H1 (cell line): ENCODE measurements around the gene LRRC4. TPM values are rescaled to one million over a fixed set of nuclear protein-coding genes. Genes with fewer than 3 reads are reported as not detected.

ENCODE experiments used
- CTCF ChIP-seq, 3 experiments: IDR thresholded peaks; 1 replicate in 2 of 3; 2 replicates in 1 of 3; pipeline versions ENCODE4 v1.5.1 to v1.6.1; 2011; ENCODE audit warnings: low read length in 3 of 3, mild to moderate bottlenecking in 3 of 3, inconsistent platforms in 2 of 3, low read depth in 1 of 3, moderate library complexity in 1 of 3; ENCODE audit not compliant: insufficient read depth in 1 of 3; ENCODE audit errors: control extremely low read depth in 1 of 3
- EP300 ChIP-seq, 2 experiments: IDR thresholded peaks; 1 replicate in 1 of 2; 2 replicates in 1 of 2; pipeline ENCODE4 v1.6.1; 2011 to 2012; ENCODE audit warnings: low read depth in 2 of 2, low read length in 2 of 2, mild to moderate bottlenecking in 2 of 2, borderline replicate concordance in 1 of 2, inconsistent platforms in 1 of 2, moderate library complexity in 1 of 2
- KDM1A ChIP-seq: fragments of 200-600, 300-600 bp; sonication (generic); IDR thresholded peaks from 2 replicates; pipeline ENCODE4 v1.7.1; 2016; ENCODE audit warnings: mild to moderate bottlenecking, low read length, borderline replicate concordance
- SIRT6 ChIP-seq: IDR thresholded peaks from one replicate; pipeline ENCODE4 v1.7.1; 2012; ENCODE audit warnings: low read length, inconsistent platforms
- SP4 ChIP-seq: IDR thresholded peaks from 2 replicates; pipeline ENCODE4 v1.6.1; 2012; ENCODE audit warnings: low read length, inconsistent platforms
- SRF ChIP-seq: IDR thresholded peaks from 2 replicates; pipeline ENCODE4 v1.6.1; 2011; ENCODE audit warnings: mild to moderate bottlenecking, low read depth, low read length, moderate library complexity
- SUZ12 ChIP-seq: fragments of 200-600 bp; sonication (generic); IDR thresholded peaks from 2 replicates; pipeline ENCODE4 v1.6.1; 2012; ENCODE audit warnings: mild to moderate bottlenecking, inconsistent platforms, low read length, moderate library complexity, mixed read lengths
- TAF1 ChIP-seq: IDR thresholded peaks from 2 replicates; pipeline ENCODE4 v1.6.1; 2011; ENCODE audit warnings: mild to moderate bottlenecking, low read depth, low read length
- TBP ChIP-seq: IDR thresholded peaks from 2 replicates; pipeline ENCODE4 v1.6.1; 2011; ENCODE audit warnings: low read depth, low read length, improper control_type of control experiment
- polyA plus RNA-seq, 7 experiments: library from polyadenylated mRNA; depleted of rRNA in 3 of 7; stranded (reverse) in 5 of 7; unstranded in 2 of 7; fragments of >200 nt in 5 of 7; fragments of 200-250 nt in 2 of 7; gene quantifications; 1 replicate in 5 of 7; 2 replicates in 1 of 7; 4 replicates in 1 of 7; pipeline versions ENCODE4 v1.2.1 to v1.2.3, GENCODE V29; 2011 to 2013; ENCODE audit warnings: missing spikeins in 2 of 7, mixed read lengths in 2 of 7
- total RNA-seq: library from RNA; stranded (reverse); fragmentation: NEBNext Ultra II Directional; extraction: Animal tissue kit (Norgen Biotek cat#: 25700); gene quantifications from 2 replicates; pipeline ENCODE4 v1.2.1, GENCODE V29; 2021

The LRRC4 gene
- total and polyA plus RNA-seq, 2 of the 8 experiments (the other 6 are each of a cell fraction or from before 2014, with no cell fraction given): 13.4 to 16.4 TPM

- no peak for TF ChIP-seq CTCF (IDR thresholded peaks at IDR 0.05; ENCODE audit: control extremely low read depth in 1 of 3, insufficient read depth in 1 of 3, low read depth in 1 of 3, low read length in 3 of 3)
- no peak for TF ChIP-seq TBP
- no peak for TF ChIP-seq TAF1
- no peak for TF ChIP-seq SRF
- no peak for TF ChIP-seq EP300 (IDR thresholded peaks at IDR 0.05; ENCODE audit: borderline replicate concordance in 1 of 2, low read depth in 2 of 2, low read length in 2 of 2)
- no peak for TF ChIP-seq SP4
- TF ChIP-seq SUZ12: no peak
- no peak for TF ChIP-seq KDM1A
- no peak for TF ChIP-seq SIRT6
Observed at GRCh38 chr7:128027485-128027980, 3.7 kb downstream of the LRRC4 start (continued).
